ENCODE measurements around the gene NCKAP5. TPM values are rescaled to one million over a fixed set of nuclear protein-coding genes. Genes with fewer than 3 reads are reported as not detected.

NCKAP5 gene
- polyA plus RNA-seq, 4 donors, result 3.1 to 8.4 (median 7.2) TPM

GRCh38 chr2:133574620-133575019 lies 6.4 kb upstream of the NCKAP5 start:
- DNase-seq (ENCODE audit: low read depth in 4 of 4, low spot score in 3 of 4), result no peak

DNA sequence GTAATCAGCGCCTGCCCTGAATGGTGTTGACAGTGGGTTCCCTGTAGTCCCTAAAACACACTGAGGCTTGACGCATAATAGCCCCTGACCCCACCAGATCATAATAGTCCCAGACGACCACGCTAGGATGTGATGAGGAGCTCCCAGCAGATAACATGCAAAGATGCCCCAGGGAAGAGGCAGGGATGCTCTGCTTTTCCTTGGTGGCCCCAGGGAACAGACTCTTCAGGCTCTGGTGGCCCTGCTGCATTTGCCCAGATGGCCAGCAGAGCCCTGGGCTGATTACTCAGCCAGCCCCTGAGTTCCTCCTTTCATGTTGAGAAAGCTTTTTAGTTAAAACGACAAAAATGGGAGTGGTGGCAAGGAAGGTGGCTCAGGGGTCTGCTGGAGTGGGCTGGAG lies 5.9 kb upstream of the NCKAP5 start:
- no peak for DNase-seq (ENCODE audit: low read depth in 4 of 4, low spot score in 3 of 4)

DNA sequence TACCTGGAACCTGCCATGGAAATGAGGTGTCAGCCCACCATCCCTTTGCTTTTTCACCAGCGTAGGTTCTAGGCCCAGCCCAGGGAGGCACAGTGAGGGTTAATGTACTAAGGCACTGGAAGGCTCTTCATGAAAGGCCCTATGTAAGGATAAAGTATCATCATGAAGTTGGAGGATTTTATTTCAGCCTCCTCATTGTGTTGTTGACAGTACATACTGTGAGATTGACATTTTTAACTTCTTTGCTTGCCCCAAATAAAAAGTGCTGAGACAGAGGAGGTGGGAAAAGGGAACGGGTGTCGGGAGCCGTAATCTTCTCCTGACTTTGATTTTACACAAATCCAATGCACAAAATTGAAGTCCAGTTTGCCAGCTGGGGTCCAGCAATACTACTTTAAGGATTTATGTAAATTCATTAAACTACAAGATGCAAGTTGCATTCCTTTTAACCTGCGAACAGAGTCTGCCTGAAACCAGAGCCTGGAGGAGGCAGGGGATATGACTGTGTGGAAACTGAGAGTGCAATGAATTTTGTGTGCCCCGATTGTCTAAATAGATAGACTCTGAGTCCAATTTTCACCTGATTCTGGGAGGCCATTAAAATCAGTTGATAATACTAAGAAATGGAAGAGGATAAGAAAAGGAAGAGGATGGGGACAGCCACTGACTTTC lies 5.4 kb upstream of the NCKAP5 start:
- DNase-seq (ENCODE audit: low read depth in 4 of 4, low spot score in 3 of 4), result no peak

GRCh38 chr2:133571249-133571648 lies 3.0 kb upstream of the NCKAP5 start:
- DNase-seq (ENCODE audit: low read depth in 4 of 4, low spot score in 3 of 4), result no peak

GRCh38 chr2:133570542-133570941 lies 2.3 kb upstream of the NCKAP5 start:
- DNase-seq (ENCODE audit: low read depth in 4 of 4, low spot score in 3 of 4), result no peak

- DNase-seq (ENCODE audit: low read depth in 4 of 4, low spot score in 3 of 4), result no peak
Measured at GRCh38 chr2:133569286-133569830, 1.1 kb upstream of the NCKAP5 start.

DNA sequence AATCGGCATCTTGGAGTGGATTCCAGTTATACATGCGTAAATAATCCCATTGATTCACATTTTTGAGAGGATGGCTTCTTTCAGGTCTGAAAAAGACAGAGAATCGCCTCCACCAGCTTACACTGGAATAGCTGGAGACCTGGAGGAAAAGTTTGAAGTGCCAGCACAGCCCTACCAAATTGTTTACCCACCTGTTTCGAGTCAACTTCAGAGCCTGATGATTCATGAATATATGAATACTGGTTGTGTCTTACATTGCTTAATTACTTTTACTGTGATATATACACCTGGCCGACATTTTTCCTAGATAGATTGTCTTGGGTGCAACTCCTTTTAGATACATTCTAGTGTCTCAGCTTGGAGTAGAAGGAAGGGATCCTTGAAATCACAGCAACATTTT lies 335 bp upstream of the NCKAP5 start:
- no peak for DNase-seq (ENCODE audit: low read depth in 4 of 4, low spot score in 3 of 4)

GRCh38 chr2:133562558-133562957 lies 5.7 kb downstream of the NCKAP5 start:
- DNase-seq (ENCODE audit: low read depth in 4 of 4, low spot score in 3 of 4), result no peak

- DNase-seq (ENCODE audit: low read depth in 4 of 4, low spot score in 3 of 4), result no peak
Measured at GRCh38 chr2:133561045-133561852, 7.0 kb downstream of the NCKAP5 start.

DNA sequence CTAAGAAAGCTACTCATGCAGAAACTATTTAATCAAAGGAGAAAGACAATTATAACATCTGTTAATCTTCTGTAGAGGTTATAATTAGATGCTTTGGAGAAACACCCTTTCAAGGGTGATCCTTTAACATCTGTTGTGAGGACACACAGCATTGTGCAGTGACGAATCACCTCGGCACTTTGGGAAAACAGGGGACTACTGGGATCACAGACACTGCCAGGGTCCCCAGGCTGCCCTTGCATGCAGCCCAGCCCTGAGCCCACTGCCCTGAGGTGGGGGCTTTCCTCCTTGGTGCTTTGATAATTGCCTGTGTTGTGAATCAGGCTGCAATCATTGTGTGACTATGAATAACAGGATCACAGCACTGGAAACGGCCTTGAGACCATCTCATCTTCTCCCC lies 10.6 kb downstream of the NCKAP5 start:
- DNase-seq (ENCODE audit: low read depth in 4 of 4, low spot score in 3 of 4), result no peak

DNA sequence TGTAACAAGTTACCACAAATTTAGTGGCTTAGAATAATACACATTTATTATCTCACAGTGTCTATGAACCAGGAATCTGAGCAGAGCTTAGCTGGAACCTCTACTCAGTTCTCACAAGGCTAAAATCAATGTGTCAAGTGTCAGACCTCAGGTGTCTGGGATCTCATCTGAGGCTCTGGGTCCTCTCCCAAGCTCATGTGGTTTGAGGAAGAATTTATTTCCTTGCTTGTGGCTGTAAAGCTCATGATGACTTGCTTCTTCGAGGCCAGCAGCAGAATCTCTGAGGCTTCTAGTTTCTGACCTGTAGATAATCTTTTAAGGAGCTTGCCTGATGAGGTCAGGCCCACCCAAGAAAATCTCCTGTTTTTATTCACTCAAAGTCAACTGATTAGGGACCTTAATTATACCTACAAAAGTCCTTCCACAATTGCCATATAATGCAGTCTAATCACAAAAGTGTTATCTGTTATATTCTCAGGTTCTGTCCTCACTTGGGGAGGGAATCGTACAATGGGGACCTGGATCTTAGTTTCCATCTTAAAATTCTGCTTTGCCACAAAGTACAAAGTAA lies 14.3 kb downstream of the NCKAP5 start:
- no peak for DNase-seq (ENCODE audit: low read depth in 4 of 4, low spot score in 3 of 4)

GRCh38 chr2:133553251-133553650 lies 15.0 kb downstream of the NCKAP5 start:
- no peak for DNase-seq (ENCODE audit: low read depth in 4 of 4, low spot score in 3 of 4)

DNA sequence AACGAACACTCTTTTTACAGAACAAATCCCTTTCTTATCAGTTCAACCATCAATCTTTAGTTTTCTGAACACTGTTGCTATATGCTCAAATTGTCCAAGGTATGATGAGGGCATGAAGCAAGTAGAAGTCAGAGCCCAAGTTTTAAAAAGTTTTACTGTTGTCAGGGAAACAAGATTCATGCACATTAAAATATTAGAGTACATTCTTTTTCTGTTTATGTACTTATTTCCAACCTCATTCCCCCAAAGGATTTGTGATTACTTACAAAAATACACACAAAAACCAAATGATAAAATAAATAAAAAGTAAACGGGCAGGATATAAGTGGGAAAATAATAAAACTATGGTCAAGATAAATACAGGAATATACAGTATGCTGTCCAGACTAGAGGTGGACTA lies 15.4 kb downstream of the NCKAP5 start:
- DNase-seq (ENCODE audit: low read depth in 4 of 4, low spot score in 3 of 4), result no peak

DNA sequence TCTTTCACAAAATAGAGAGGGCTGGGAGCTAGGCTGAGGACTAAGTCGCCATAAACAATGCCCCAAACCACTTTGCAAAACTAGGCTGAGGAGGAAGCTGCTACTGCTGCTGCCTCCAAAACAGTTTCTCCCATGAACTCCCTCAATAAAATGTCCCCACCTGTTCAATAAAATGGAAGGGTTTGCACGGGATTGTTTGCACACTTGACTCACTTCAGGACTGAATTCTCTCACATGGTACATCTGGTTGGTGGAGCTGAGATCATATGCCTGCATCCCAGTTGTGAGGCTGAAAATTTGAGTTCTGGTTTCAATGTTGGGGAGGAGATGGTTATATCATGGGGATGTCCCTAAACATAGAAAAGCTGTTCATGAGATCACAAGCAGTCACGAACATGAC lies 26.5 kb downstream of the NCKAP5 start:
- no peak for DNase-seq (ENCODE audit: low read depth in 4 of 4, low spot score in 3 of 4)

- DNase-seq (ENCODE audit: low read depth in 4 of 4, low spot score in 3 of 4), result no peak
Measured at GRCh38 chr2:133541376-133541775, 26.9 kb downstream of the NCKAP5 start.

DNA sequence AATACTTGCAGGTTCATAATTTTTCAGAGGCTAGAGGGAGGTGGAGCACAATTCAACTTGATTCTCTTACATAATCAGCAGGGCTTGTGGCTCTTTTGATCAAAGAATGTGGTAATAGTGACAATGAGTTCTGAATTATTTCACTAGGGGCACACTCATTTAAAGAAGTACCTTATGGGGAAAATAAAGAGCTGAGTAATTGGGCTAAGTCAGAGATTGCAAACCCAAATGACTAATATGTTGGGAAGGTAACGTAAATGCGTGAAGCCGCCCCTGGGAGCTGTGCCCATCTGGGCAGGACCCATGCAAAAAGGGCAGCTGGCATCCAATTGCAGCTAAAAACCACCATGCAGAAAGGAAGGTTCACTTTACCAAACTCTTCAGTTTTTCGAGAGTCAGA lies 35.3 kb downstream of the NCKAP5 start:
- DNase-seq (ENCODE audit: low read depth in 4 of 4, low spot score in 3 of 4), result no peak

DNA sequence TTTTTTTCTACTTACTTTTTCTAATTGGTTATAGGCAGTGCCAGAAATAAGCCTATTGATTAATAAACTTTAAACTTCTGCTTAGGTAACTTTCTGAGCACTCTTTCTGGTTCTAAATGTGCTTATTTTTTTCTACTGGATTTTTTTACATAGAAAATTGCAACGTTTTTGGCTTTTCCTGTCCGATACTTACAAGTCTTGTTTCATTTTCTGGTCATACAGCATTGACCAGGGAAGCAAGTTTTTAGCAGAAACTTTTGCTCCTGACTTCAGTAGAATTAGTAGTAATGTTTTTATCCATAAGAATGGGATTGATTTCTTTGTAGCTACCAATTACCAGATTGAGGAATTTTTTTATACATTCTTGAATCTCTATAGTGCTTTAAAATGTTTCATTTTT lies 36.9 kb downstream of the NCKAP5 start:
- DNase-seq (ENCODE audit: low read depth in 4 of 4, low spot score in 3 of 4), result no peak

GRCh38 chr2:133530645-133531044 lies 37.6 kb downstream of the NCKAP5 start:
- no peak for DNase-seq (ENCODE audit: low read depth in 4 of 4, low spot score in 3 of 4)

GRCh38 chr2:133526530-133527300 lies 41.5 kb downstream of the NCKAP5 start:
- DNase-seq (ENCODE audit: low read depth in 4 of 4, low spot score in 3 of 4), result no peak

DNA sequence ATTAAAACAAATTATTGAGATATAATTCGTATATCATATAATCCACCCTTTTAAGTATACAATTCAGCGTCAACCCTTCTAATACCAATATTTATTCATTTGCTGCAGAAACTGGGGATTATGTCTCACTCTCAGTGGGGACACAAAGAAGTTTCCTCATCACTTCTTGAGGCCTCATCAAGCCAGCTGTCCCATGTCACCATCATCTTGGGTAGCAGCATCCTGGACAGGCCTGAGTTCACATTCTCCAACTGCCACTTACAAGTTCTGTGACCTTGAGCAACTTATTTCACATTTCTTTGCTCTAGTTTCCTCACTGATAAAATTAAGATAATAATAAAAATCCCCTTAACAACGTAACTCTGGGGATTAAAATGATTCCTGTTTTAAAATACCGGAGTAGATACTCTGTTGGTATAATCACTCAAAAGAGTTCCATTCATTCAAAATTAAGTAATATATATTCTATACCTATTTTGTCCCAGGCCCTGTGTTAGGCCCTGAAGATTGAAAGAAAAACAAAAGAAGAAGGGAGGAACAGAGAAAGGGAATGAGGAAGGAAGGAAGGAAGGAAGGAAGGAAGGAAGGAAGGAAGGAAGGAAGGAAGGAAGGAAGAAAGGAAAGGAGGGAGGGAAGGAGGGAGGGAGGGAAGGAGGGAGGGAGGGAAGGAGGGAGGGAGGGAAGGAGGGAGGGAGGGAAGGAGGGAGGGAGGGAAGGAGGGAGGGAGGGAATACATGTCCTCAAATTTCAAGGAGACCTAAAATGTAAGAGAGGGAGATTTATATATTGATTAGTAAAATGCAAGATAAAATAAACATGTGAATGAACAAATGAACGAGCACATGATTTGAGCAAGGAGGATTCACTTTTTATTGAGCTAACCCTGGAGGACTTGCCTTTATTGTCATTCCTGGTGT lies 42.4 kb downstream of the NCKAP5 start:
- no peak for DNase-seq (ENCODE audit: low read depth in 4 of 4, low spot score in 3 of 4)
